ENCODE measurements around the gene CFAP206.

DNA sequence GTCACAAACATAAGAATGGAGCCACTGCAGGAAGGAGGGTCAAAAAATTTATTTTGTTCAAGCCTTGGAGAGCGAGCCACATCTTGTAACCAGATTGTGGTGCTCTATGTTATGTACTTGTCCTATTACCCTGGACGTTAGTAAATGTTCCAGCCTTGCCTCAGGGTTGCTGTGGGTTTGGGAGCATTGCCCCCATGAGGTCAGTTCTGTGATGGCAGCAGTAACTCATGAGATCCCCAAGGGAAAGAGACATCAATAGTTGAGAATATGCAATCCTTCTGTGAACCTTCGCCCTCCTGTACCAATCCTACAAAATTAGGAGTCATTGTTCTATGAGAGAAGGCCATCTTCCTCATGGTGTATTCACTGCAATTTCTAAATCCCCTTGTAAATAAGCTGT lies 16.4 kb upstream of the CFAP206 start:
- TF ChIP-seq, protein P1, sequence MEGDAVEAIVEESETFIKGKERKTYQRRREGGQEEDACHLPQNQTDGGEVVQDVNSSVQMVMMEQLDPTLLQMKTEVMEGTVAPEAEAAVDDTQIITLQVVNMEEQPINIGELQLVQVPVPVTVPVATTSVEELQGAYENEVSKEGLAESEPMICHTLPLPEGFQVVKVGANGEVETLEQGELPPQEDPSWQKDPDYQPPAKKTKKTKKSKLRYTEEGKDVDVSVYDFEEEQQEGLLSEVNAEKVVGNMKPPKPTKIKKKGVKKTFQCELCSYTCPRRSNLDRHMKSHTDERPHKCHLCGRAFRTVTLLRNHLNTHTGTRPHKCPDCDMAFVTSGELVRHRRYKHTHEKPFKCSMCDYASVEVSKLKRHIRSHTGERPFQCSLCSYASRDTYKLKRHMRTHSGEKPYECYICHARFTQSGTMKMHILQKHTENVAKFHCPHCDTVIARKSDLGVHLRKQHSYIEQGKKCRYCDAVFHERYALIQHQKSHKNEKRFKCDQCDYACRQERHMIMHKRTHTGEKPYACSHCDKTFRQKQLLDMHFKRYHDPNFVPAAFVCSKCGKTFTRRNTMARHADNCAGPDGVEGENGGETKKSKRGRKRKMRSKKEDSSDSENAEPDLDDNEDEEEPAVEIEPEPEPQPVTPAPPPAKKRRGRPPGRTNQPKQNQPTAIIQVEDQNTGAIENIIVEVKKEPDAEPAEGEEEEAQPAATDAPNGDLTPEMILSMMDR (IDR thresholded peaks at IDR 0.05) = no peak
- no peak for TF ChIP-seq EP300 (IDR thresholded peaks at IDR 0.05)

Measured in gastroesophageal sphincter (tissue), 3 donors.